IMR-90 (cell line): ENCODE results near the gene TCF3. TPM values are rescaled to one million over a fixed set of nuclear protein-coding genes. Genes with fewer than 3 reads are reported as not detected.

Experiments
- ATAC-seq: fragments of 200-7000 bp; cut with Tn5 transposase; 2 replicates; pipeline ENCODE4 v1.9.1; 2020; ENCODE audit warnings: low read depth, mild to moderate bottlenecking, moderate library complexity
- BruUV-seq: library from RNA; stranded (reverse); fragments of 400-500 nt; replicated peaks from 2 replicates; lab custom pipeline; 2021; lab: Mats Ljungman, UMichigan
- CTCF ChIA-PET: fragments of 300-600 bp; formaldehyde crosslinking; extraction: SDS; loops from one replicate; lab custom pipeline; 2021; ENCODE audit warnings: antibody characterized with exemption; lab: Yijun Ruan, JAX
- POLR2A ChIA-PET: fragments of 300-600 bp; sonication (Branson Sonifier 250); formaldehyde crosslinking; loops from one replicate; lab custom pipeline; 2022; ENCODE audit warnings: antibody characterized with exemption; ENCODE audit not compliant: unreplicated experiment; lab: Charles Lee
- DNase-seq: peaks from one replicate; pipeline ENCODE4 v3.0.0; 2013
- H2AFZ ChIP-seq: replicated peaks from 2 replicates; pipeline ENCODE3; 2013; ENCODE audit warnings: low read length, mild to moderate bottlenecking; ENCODE audit not compliant: poor library complexity
- H2AK5ac ChIP-seq: 2 replicates; pipeline ENCODE4 v1.6.1; 2013; ENCODE audit warnings: low read depth, low read length, inconsistent platforms
- H2AK9ac ChIP-seq: replicated peaks from 2 replicates; pipeline ENCODE3; 2013; ENCODE audit warnings: mild to moderate bottlenecking, low read depth, low read length, moderate library complexity; ENCODE audit not compliant: poor library complexity
- H2BK120ac ChIP-seq: 2 replicates; pipeline ENCODE4 v1.6.1; 2013; ENCODE audit warnings: low read depth, low read length, inconsistent platforms
- H2BK15ac ChIP-seq: 3 replicates; pipeline ENCODE4 v1.6.1; 2013; ENCODE audit warnings: low read depth, low read length, inconsistent platforms
- H2BK20ac ChIP-seq: 2 replicates; pipeline ENCODE4 v1.6.1; 2013; ENCODE audit warnings: low read depth, mild to moderate bottlenecking, inconsistent platforms, low read length, moderate library complexity
- H2BK5ac ChIP-seq: 2 replicates; pipeline ENCODE4 v1.6.1; 2013; ENCODE audit warnings: mild to moderate bottlenecking, low read depth, low read length, inconsistent platforms; ENCODE audit not compliant: poor library complexity, severe bottlenecking
- H3K14ac ChIP-seq: replicated peaks from 2 replicates; pipeline ENCODE4 v1.6.1; 2013; ENCODE audit warnings: low read depth, low read length, inconsistent platforms
- H3K18ac ChIP-seq: 2 replicates; pipeline ENCODE4 v1.6.1; 2013; ENCODE audit warnings: low read depth, low read length, control low read depth
- H3K23ac ChIP-seq: 2 replicates; pipeline ENCODE4 v1.6.1; 2013; ENCODE audit warnings: low read depth, low read length, inconsistent platforms
- H3K27ac ChIP-seq: 2 replicates; pipeline ENCODE4 v1.5.1; 2013; ENCODE audit warnings: mild to moderate bottlenecking, control low read depth, low read length; ENCODE audit not compliant: insufficient read depth
- H3K27me3 ChIP-seq: 2 replicates; pipeline ENCODE4 v1.6.1; 2013; ENCODE audit warnings: low read length; ENCODE audit not compliant: control insufficient read depth, insufficient read depth
- H3K36me3 ChIP-seq: 2 replicates; pipeline ENCODE4 v1.6.1; 2013; ENCODE audit warnings: low read length, mixed read lengths; ENCODE audit not compliant: control insufficient read depth, insufficient read depth
- H3K4ac ChIP-seq: 2 replicates; pipeline ENCODE4 v1.6.1; 2013; ENCODE audit warnings: low read depth, low read length, inconsistent platforms
- H3K4me1 ChIP-seq: 2 replicates; pipeline ENCODE4 v1.6.1; 2013; ENCODE audit warnings: low read length, mixed read lengths; ENCODE audit not compliant: control insufficient read depth, insufficient read depth
- H3K4me2 ChIP-seq: 2 replicates; pipeline ENCODE4 v1.6.1; 2013; ENCODE audit warnings: low read depth, mild to moderate bottlenecking, control low read depth, low read length, moderate library complexity
- H3K4me3 ChIP-seq: 2 replicates; pipeline ENCODE4 v1.5.1; 2013; ENCODE audit warnings: low read depth, mild to moderate bottlenecking, control low read depth, low read length, moderate library complexity; ENCODE audit not compliant: insufficient read depth
- H3K56ac ChIP-seq: 2 replicates; pipeline ENCODE4 v1.6.1; 2013; ENCODE audit warnings: low read length, inconsistent platforms; ENCODE audit not compliant: insufficient read depth; ENCODE audit errors: extremely low read depth
- H3K79me1 ChIP-seq, 2 experiments: 2 replicates each; pipeline ENCODE4 v1.6.1; 2013; ENCODE audit warnings: low read length in 2 of 2, inconsistent platforms in 1 of 2, low read depth in 1 of 2
- H3K9ac ChIP-seq: 2 replicates; pipeline ENCODE4 v1.6.1; 2013; ENCODE audit warnings: low read depth, low read length, control low read depth
- H3K9me1 ChIP-seq: 2 replicates; pipeline ENCODE4 v1.6.1; 2013; ENCODE audit warnings: low read length, inconsistent platforms; ENCODE audit not compliant: insufficient read depth
- H3K9me3 ChIP-seq: 2 replicates; pipeline ENCODE4 v1.6.1; 2013; ENCODE audit warnings: low read length; ENCODE audit not compliant: control insufficient read depth, insufficient read depth
- H4K20me1 ChIP-seq: 2 replicates; pipeline ENCODE4 v1.6.1; 2013; ENCODE audit warnings: low read length, inconsistent platforms; ENCODE audit not compliant: insufficient read depth
- H4K5ac ChIP-seq: 2 replicates; pipeline ENCODE4 v1.6.1; 2013; ENCODE audit warnings: mild to moderate bottlenecking, low read depth, low read length, control low read depth
- H4K8ac ChIP-seq, 2 experiments: 2 replicates each; pipeline ENCODE4 v1.6.1; 2013; ENCODE audit warnings: low read depth in 2 of 2, low read length in 2 of 2, control low read depth in 1 of 2, inconsistent platforms in 1 of 2
- H4K91ac ChIP-seq: 2 replicates; pipeline ENCODE4 v1.6.1; 2013; ENCODE audit warnings: low read depth, low read length, inconsistent platforms; ENCODE audit not compliant: insufficient read depth
- BHLHE40 ChIP-seq: fragments of 150-350 bp; IDR thresholded peaks from 2 replicates; pipeline ENCODE4 v1.6.1; 2016; ENCODE audit warnings: mild to moderate bottlenecking, low read depth, low read length
- CEBPB ChIP-seq: IDR thresholded peaks from 2 replicates; pipeline ENCODE4 v1.6.1; 2012; ENCODE audit warnings: low read depth, low read length, improper control_type of control experiment
- CHD1 ChIP-seq: IDR thresholded peaks from 2 replicates; pipeline ENCODE4 v1.6.1; 2012; ENCODE audit warnings: low read depth, low read length, improper control_type of control experiment
- CTCF ChIP-seq: conservative IDR thresholded peaks from 2 replicates; pipeline ENCODE4 v1.5.1; 2012; ENCODE audit warnings: mild to moderate bottlenecking, low read depth, low read length, improper control_type of control experiment
- FOS ChIP-seq: fragments of 150-350 bp; IDR thresholded peaks from 2 replicates; pipeline ENCODE4 v1.6.1; 2016; ENCODE audit warnings: low read depth, low read length
- MAFK ChIP-seq: IDR thresholded peaks from 2 replicates; pipeline ENCODE4 v1.6.1; 2012; ENCODE audit warnings: low read depth, low read length, improper control_type of control experiment
- MAZ ChIP-seq: IDR thresholded peaks from 2 replicates; pipeline ENCODE4 v1.6.1; 2012; ENCODE audit warnings: low read depth, mild to moderate bottlenecking, low read length, improper control_type of control experiment, moderate library complexity, borderline replicate concordance
- MXI1 ChIP-seq: IDR thresholded peaks from 2 replicates; pipeline ENCODE4 v1.6.1; 2012; ENCODE audit warnings: low read depth, mild to moderate bottlenecking, low read length, moderate library complexity, borderline replicate concordance
- NFE2L2 ChIP-seq: fragments of 150-350 bp; IDR thresholded peaks from 2 replicates; pipeline ENCODE4 v1.6.1; 2016; ENCODE audit warnings: low read depth, mild to moderate bottlenecking, low read length
- POLR2A ChIP-seq: IDR thresholded peaks from 2 replicates; pipeline ENCODE4 v1.6.1; 2012; ENCODE audit warnings: mild to moderate bottlenecking, low read depth, low read length
- RAD21 ChIP-seq: IDR thresholded peaks from 2 replicates; pipeline ENCODE4 v1.6.1; 2012; ENCODE audit warnings: low read length, improper control_type of control experiment
- RCOR1 ChIP-seq: IDR thresholded peaks from 2 replicates; pipeline ENCODE4 v1.6.1; 2012; ENCODE audit warnings: mild to moderate bottlenecking, low read length, improper control_type of control experiment; ENCODE audit not compliant: insufficient replicate concordance
- RFX5 ChIP-seq: IDR thresholded peaks from 2 replicates; pipeline ENCODE4 v1.8.0; 2012; ENCODE audit warnings: low read depth, mild to moderate bottlenecking, low read length, moderate library complexity
- SMC3 ChIP-seq: fragments of 150-350 bp; IDR thresholded peaks from 2 replicates; pipeline ENCODE4 v1.6.1; 2016; ENCODE audit warnings: low read depth, mild to moderate bottlenecking, antibody characterized with exemption, low read length, moderate library complexity
- USF2 ChIP-seq: fragments of 150-350 bp; IDR thresholded peaks from 2 replicates; pipeline ENCODE4 v1.6.1; 2017; ENCODE audit warnings: mild to moderate bottlenecking, antibody characterized with exemption, low read length, low read depth
- WGBS, 2 experiments: methylation state at CpG; one replicate each; pipeline versions ENCODE4 v1.1.5 to v1.1.7; 2013; ENCODE audit warnings: missing lambda C conversion rate in 2 of 2; ENCODE audit not compliant: insufficient read length in 1 of 2; ENCODE audit errors: extremely low coverage in 2 of 2; 5-methylcytosine and 5-hydroxymethylcytosine counted together
- dilution Hi-C: fragments of 300-500 bp; cut with HindIII; formaldehyde crosslinking; loops from one replicate; pipeline ENCODE4 v1.14.3; 2018; ENCODE audit warnings: low sequenced_read_pairs; ENCODE audit not compliant: unreplicated experiment
- in situ Hi-C: fragments of 300-500 bp; cut with MboI; formaldehyde crosslinking; loops from 3 replicates; pipeline ENCODE4 v1.14.3; 2019; ENCODE audit warnings: low sequenced_read_pairs, inconsistent platforms, mixed read lengths
- intact Hi-C: fragments of 100-400 bp; cut with micrococcal nuclease; formaldehyde crosslinking; loops from 2 replicates; pipeline ENCODE4 v1.10.0; 2022
- polyA plus RNA-seq, 3 experiments: library from polyadenylated mRNA; depleted of rRNA; stranded (reverse); fragments of >200 nt; gene quantifications; 2 replicates each; pipeline ENCODE4 v1.2.3, GENCODE V29; 2012; ENCODE audit warnings: low replicate concordance in 1 of 3
- total RNA-seq: library from RNA; depleted of rRNA; stranded (reverse); fragments of >200 nt; gene quantifications from 2 replicates; pipeline ENCODE4 v1.2.3, GENCODE V29; 2012
- TF ChIP-seq, protein P1 (sequence below): fragments of 150-350 bp; IDR thresholded peaks from 2 replicates; pipeline ENCODE4 v1.6.1; 2016; ENCODE audit warnings: low read depth, mild to moderate bottlenecking, low read length, moderate library complexity, borderline replicate concordance

The TCF3 gene
- total and polyA plus RNA-seq, 2 of the 4 experiments (the other 2 are of a cell fraction), result 29.9 to 127 TPM

DNA sequence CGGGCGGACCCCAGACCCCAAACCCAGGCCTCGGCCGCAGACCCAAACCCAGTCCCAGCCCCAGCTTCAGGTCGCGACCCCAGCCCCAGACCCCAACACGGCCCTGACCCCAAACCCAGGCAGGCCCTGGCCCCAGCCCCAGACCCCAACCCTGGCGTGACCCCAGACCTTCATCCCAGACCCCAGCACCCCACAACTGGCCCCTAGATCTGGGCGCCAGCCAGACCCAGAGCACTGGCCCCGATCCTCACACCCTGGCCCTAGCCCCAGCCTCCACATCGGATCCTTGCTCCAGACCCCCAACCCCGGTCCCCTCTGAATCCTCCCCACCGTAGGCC, 67.2 kb downstream of the TCF3 start:
- ATAC-seq, result no peak
- intact Hi-C loops (no loop called here), dilution Hi-C loops (no loop called here)

More for the DNA sequence above, 67.2 kb downstream of the TCF3 start:
- Histone ChIP-seq H3K4ac (no peak overlapping the region), H2BK120ac (no peak overlapping the region), H3K27me3 (no peaks in the 10 kb centered on the region), H3K4me1 (peaks cover 3% of the 10 kb centered on the region; the same call in 1 of the 2 replicates), H3K27ac (no peak overlapping the region), H3K79me1 (peaks cover 18 to 68% of the 10 kb centered on the region in 2 experiments), H3K4me2 (no peak overlapping the region), H4K5ac (no peak overlapping the region), H3K18ac (no peak overlapping the region), H3K36me3 (peaks cover 34% of the 10 kb centered on the region), H3K9me3 (no peaks in the 10 kb centered on the region), H3K56ac (no peak overlapping the region), H4K8ac (no peak overlapping the region), H3K23ac (no peak overlapping the region), H2BK20ac (no peak overlapping the region), H2AK9ac (no peak overlapping the region), H3K4me3 (no peak overlapping the region), H3K14ac (no peak overlapping the region), H4K20me1 (peaks cover 32% of the 10 kb centered on the region), H4K91ac (no peak overlapping the region), H2BK15ac (no peak overlapping the region), H3K9me1 (peaks cover 9% of the 10 kb centered on the region), H2AFZ (no peak overlapping the region), H2BK5ac (no peak overlapping the region), H3K9ac (no peak overlapping the region), H2AK5ac (no peak overlapping the region)
- TF ChIP-seq RCOR1 (no peak), BHLHE40 (no peak), CHD1 (no peak), NFE2L2 (no peak), CTCF (no peak), MXI1 (no peak), CEBPB (no peak), POLR2A (no peak), FOS (no peak), RAD21 (no peak), SMC3 (no peak), MAZ (no peak), USF2 (no peak), MAFK (no peak), RFX5 (no peak)
- TF ChIP-seq, protein P1, sequence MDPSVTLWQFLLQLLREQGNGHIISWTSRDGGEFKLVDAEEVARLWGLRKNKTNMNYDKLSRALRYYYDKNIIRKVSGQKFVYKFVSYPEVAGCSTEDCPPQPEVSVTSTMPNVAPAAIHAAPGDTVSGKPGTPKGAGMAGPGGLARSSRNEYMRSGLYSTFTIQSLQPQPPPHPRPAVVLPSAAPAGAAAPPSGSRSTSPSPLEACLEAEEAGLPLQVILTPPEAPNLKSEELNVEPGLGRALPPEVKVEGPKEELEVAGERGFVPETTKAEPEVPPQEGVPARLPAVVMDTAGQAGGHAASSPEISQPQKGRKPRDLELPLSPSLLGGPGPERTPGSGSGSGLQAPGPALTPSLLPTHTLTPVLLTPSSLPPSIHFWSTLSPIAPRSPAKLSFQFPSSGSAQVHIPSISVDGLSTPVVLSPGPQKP, result no peak
- no TSS peak for BruUV-seq
- in situ Hi-C loops, result no loop called here
- WGBS, 2 experiments, result 89% methylated on average over 6 of the region's 13 CpGs; no CpG with 5 or more reads in 1 of the 2 experiments
- no peak for DNase-seq
- ChIA-PET CTCF (no interaction called here), POLR2A (no interaction called here)
